Stimulated activated CD4-positive, alpha-beta T cell treated with anti-CD3 and anti-CD28 coated beads, Interleukin-12 subunit alpha, Interleukin-12 subunit beta, amount 100 ng/mL, for 48 hours (primary cell): ENCODE data around the gene DCLK1.

ENCODE experiments used
- DNase-seq, 3 donors: peaks; one replicate each; pipeline ENCODE4 v3.0.0-alpha.2; 2020; ENCODE audit warnings: low read depth in 2 of 3, low spot score in 1 of 3

DCLK1 gene

DNA sequence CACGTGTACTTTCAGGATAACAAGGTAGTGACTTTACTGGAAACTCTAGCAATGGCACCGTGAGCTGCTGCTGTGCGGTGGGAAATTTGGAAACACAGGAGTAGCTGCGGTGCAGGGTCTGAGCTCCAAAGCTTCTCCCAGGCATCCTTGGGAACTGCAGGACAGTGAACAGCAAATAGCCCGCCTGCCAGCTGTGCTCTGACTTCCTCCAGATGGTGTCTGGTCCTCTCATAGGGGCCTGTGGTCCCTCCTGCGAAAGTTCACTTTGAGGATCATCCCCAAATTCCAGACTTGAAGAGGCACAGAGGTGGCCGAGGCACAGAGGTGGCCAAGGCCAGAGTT, 367.4 kb downstream of the DCLK1 start:
- no peak for DNase-seq

DNA sequence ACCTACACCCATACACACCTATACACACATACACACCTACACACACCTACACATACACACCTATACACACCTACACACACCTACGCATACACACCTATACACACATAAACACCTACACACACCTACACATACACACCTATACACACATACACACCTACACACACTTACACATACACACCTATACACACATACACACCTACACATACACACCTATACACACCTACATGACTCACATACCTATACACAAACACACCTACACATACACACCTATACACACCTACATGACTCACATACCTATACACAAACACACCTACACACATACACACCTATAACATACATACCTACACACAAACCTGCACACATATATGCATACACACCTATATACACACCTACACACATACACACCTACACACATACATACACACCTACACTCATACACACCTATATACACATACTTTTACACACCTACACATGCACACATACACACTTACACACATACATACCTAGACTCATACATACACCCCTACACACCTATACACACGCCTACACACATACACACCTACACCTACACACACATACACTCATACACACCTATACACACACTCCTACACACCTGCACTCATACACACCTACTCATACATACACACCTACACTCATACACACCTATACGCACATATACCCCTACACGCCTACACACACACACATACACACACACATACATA, 368.0 kb downstream of the DCLK1 start:
- no peak for DNase-seq

DNA sequence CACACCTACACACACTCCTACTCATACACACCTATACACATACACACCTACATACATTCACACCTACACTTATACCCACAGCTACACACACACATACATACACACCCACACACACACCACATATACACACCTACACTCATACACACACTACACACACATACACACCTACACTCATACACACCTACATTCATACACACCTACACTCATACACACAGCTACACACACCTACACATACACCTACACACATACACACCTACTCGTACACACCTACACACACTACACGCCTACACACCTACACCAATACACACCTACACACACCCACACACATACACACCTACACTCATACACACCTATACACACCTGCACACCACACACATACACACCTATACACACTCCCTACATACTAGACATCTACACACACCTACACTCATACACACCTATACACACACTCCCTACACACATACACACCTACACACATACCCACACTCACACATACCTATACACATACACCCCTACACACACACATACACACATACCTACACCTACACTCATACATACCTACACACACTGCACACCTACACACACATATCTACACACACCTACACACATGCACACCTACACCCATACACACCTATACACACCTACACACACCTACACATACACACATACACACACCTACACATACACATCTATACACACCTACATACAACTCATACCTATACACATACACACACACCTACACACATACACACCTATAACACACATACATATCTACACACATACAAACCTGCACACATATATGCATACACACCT, 369.5 kb downstream of the DCLK1 start:
- DNase-seq = no peak

DNA sequence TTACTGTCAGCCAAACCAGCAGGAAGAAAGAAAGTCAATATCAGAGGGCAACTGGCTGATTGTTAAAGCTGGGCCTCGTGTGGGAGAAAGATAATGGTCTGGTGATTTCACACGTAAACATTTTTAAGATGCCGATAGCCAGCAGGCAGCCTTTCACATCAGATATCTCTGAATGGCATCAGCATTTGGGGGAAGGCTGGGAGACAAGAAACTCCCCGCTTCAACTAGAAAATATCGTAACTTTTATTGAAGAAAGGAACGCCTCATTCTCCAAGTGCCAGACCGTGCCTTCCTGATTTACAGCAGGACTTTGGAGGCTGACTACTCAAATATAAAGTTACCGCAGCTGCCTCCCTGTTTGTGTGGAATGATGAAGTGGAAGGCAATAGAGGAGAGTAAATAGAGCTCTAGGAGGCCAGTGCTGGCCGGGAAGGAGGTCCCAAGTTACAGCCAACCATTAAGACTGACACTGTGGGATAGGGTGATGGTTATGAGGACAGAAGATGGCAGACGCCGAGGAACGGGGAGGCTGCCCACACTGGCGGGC, 370.4 kb downstream of the DCLK1 start:
- DNase-seq = no peak

DNA sequence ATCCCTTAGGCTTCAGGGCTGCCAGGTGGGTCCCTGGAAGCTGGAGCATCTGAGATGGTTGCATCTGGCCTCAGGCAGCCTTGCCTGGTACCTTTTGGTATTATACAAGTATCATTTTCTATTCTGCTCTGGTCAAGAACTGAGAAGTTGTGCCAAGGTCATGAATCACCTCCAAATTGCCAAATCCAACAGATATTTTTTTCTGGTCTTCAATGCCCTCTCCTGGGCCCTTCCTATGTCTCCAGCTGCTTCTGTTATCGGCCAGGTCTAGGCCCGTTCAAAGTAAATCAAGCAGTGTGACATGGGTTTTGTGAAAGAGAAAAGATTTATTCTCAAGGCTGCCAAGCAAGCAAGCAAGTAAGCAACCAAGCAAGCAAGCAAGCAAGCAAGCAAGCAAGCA, 383.6 kb downstream of the DCLK1 start:
- DNase-seq = no peak

DNA sequence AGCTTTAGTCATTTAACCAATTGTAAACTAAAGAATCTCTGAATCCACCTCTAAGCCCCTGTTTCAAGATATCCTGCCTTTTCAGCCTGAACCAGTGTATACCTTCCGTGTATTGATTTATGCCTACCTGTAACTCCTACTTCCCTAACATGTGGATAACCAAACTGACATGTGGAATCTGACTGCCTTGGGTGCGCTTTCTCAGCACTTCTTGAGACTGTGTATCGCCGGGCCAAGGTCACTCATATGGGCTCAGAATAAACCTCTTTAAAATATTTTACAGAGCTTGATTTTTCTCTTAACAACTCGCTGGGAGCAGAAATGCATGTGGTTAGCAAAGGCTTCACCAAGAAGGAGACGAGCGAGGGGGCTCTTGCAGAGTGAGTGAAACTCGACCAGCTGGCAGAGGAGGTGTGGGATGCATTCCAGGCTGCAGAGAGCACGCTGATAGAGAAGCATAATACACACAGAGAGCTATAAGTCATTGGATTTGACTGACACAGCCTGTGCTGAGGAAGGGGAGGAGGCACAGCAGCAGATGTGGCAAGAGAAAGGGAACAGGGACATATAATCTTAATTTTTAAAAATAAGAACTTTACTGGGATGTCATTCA, 386.5 kb downstream of the DCLK1 start:
- DNase-seq = no peak

DNA sequence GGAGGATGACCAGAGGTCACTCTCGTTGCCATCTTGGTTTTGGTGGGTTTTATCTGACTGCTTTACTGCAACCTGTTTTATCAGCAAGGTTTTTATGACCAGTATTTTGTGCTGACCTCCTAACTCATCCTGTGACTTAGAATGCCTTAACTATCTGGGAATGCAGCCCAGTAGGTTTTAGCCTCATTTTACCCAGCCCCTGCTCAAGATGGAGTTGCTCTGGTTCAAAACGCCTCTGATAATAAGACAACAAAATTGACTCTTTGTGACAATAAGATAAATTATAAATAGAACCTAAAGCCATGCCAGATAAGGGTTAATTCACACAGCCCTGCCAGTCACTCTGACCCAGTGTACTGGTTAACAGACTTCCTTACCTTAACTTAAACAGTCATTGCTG, 387.0 kb downstream of the DCLK1 start:
- no peak for DNase-seq

DNA sequence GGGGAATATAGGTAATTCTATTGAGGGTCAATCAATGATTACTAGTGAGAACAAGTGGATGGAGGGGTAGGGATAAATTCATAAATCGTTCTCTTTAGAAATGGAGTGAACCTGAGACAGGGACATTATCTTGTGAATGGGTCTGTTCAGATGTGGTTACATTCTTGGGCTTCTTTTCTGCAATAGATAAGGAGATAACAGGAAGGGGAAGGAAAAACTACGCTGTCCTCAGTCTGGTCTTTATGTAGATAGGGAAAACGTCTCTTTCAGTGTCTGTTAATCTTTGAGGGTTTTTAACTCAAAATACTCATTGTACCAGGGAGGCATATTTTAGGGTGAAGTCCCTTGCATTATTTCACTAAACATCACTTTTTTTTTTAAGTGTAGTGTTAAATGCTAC, 388.0 kb downstream of the DCLK1 start:
- no peak for DNase-seq

DNA sequence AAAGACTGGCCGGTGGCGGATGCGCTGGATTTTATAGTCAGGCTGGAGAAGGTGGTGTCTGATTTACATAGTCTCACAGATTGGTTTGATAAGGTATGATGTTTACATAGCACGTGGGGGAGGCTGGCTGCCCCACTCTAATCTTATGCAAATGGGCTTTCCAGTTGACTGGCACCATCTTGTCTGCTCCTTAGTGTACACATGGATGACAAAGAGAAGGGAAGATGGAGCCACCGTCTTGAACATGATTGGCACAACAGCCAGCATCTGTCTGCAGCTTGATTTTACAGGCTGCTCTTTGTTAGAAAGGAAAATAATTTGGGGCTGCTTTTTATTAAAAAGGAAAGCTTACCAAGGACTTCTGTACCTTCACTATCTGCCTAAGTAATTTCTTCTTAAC, 389.5 kb downstream of the DCLK1 start:
- DNase-seq = no peak

DNA sequence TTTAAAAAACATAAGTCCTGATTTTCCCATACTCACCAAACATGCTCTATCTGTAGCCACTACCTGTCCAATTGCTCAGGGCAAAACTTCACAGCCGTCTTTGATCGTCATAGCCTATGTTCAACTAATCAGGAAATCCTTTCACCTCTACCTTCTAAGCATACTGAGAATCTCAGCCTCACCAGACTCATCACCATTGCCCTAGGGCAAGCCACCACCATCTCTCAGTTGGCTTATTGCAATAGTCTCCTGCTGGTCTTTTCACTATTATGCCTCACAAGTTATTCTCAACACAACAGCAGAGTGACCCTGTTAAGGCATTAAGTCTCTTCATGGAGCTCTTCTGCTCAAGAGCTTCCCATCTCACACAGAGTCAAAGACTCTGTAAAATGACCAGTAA, 394.3 kb downstream of the DCLK1 start:
- no peak for DNase-seq

DNA sequence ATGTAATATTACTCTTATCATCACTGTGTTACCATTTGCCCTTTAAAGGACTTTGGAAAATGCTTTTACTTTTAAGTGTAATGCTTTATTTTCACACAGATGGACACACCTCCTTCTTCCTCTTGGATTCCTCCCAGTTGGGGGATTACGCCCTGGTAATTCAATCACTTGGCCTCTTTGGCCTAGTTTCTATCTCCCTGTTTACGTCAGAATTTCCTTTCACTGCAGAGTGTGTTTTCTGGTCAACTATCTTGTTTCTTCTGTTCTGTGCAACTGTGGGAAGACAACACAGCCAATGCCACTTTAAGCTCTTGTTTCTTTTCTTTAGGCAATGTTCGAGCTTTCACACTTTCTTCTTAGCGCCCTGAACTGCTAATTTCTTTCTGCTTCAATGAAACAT, 397.4 kb downstream of the DCLK1 start:
- DNase-seq = no peak

DNA sequence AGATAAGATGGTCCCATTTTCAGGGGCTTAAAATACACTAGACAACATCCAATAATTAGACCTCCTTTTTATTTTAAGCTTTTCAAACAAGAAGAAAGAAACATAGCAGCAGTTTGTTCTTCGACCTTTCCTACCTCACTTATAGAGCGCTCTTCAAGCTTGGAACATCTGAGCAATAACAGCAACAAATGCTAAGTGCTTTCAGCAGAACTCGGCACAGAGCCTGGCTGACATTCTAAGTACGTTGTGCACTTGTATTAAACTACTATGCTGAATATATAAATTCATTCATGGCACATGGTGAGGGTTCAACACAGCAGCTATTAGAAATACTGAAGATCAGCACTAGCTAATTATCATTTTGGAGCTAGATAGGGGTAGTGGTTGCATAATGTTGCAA, 398.6 kb downstream of the DCLK1 start:
- no peak for DNase-seq

DNA sequence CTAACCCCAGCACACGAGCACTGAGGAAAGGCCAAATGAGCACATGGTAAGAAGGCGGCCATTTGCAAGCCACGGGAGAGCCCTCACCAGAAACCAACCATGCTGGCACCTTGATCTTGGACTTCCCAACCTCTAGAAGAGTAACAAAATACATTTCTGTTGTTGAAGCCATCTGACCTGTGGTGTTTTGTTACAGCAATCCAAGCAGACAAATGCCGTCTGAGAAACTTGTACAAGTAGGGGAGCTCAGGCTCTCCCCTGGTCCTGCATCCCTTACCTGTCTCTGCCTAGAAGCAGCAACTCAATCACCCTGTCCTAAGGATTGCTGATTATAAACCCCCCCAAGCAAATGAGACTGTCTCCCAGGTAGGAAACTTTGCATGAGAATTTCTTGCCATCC, 399.7 kb downstream of the DCLK1 start:
- DNase-seq = no peak

DNA sequence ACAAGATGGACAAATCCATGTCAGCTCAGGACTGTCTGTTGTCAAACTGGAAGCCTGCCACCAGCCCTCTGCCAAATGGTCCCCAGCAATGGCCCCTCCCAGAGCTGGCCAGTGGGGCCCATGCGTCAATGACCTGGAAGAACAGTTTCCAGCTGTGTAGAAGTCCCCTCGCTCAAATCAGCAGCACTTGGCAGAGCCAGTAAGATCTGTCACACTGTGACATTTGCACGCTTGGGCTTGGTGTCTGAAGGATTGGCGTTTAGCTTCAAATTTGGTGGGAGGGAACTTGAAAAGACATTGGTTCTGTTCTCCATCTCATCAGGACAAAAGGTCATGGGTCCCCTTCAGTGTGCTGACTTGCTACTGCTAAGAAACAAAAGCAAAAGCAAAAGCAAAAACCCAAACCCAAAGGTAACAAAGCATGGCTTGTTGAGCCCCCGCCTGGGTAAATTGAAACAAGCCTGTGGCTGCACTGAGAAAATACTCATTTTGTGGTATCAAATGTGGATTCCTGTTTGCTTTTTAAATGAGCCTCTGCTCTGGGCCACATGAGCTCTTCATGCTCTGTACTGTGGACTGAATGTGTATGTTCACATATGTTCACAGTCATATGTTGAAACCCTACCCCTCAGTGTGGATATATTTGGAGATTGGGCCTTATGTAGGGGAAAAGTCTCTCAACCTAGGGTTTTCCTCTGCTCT, 401.1 kb downstream of the DCLK1 start:
- no peak for DNase-seq

DNA sequence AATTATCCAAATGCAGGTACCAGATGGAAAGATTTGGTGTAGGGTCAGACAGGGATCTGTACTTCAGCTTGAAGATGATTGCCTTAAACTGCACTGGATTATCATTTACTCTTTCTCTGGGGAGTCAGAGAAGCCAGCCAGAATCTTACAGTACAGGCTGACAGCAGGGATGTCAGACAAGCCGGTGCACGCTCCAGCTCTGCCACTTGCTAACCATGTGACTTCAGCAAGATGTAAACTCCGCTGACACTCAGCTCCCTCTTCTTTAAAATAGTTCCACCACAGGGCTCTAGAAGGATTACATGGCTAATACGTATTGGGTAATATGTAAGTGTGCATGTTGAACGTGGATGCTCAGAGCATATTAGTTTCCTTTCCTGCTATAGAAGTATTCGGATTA, 403.3 kb downstream of the DCLK1 start:
- no peak for DNase-seq

DNA sequence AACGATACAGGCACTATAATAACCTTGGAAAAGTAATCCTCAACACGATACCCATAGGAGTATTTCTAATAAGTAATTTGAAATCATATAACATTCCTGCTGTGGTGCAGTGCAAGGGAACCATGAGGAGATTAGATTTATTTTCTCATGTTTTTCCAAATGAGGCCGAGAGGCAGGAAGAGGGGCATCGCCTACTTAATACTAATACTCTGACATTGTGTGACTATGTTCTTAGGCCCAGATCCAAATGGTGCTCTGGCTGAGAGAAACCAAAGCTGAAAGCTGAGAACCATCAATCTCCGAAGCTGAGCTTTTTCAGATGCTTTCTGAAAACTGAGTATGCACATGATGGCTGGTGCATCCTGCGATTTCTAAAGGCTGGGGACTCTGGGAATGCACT, 406.7 kb downstream of the DCLK1 start:
- no peak for DNase-seq

DNA sequence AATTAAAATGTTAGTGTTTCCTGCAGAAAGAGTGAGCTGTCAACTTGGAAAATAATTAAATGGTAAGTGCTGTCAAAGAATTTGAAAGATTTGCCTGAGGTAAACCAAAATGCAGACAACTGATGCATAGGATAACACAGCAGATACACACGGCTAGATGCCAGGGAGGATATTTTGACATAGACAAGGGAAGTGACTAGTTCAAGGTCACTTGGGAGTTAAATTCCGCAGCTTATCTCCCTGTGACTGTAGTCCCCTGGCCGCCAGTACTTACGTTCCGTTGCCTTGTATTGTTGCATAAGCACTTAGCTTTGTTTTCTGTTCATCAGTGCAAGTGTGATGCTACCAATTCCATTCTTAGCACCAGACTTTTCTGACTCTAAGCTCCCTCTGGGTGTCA, 407.4 kb downstream of the DCLK1 start:
- no peak for DNase-seq

DNA sequence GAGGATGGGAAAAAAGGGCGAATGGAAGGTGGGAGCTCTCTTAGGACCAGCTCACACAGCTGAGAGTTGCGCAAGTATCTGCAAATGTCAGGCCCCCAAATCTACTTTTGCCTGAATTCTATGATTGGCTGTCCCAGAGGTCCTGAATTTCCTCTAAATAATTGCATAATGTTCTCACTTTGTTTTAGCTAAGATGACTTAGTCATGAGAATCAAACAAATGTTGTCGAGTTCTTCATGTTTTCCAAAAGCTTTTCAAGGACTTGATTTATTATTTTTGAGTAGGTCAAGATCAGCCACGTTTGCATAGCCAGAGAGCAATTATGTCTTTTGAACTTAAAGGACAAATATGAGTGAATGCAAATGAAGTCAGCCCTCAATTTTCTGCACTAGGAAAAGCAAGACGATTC, 408.1 kb downstream of the DCLK1 start:
- no peak for DNase-seq

DNA sequence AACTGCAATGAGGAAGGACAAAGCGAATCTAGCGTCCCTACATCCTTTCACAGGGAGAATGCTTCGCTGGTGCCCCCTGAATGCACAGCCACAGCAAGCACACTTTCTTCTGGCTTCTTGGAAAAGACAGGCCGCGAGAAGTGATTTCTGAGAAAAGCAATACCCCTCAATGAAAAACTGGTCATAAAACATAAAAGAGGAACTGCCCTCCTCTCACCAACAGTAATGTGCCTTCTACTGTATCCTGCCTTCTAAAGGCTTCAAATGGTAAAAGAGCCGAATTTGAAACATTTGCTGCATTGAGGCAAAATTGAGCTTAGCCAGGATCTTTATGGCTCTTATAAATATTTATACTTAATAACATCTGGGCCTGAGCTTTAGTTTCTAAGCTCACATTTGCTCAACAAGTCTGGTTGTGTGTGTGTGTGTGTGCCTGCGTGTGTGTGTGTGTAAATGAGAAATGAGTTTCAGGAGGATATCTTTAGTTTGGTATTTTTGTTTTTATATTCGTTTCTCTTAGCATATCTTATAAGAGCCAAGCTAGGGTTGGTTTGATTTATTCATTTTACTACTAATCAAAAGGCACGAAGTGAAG, 408.6 kb downstream of the DCLK1 start:
- DNase-seq = no peak

DNA sequence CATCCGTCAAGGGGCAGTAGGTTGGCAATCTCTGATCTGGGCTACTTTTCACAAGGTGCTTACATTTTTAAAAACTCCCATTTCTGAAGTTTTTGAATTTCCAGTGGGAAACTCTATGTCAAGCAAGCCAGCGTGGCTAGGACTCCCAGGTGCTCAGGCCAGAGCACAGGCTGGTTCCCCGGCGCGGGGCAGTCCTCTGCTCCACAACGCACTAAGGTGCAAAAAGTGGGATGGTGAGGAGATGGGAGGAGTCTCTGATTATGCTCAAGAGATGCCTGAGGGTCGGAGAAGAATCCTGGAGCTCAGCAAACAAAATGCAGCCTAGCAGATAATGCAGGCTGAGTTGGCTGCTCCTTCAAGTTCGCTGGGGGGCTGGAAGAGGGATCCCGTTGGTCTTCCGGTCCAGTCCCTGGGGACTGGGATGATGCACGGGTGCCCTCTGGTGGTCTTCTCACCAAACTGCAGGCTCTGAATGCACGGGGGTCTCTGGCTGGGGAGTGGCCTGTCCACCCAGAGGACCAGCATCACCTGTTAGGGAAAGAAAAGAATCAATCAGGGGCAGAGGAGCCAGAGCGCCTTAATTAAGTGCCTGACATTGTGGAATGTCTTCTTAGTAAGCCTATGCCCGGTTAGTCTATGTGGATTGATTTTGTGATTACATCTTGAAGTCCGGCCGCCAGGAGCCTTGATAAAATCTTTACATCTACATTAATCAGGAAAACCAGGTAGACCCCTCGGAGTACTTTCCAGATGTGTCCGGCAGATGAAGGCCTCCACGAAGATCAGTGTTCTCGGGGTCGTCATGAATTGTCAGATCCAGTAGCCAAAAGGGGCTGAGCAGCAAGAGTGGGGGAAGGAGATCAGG, 410.3 kb downstream of the DCLK1 start:
- peak; percentile 3 to 21 (median 8) for DNase-seq
